Measurements from ENCODE around the gene CAMTA1.

Gene CAMTA1

GRCh38 chr1:7516341-7516740, 731.1 kb downstream of the CAMTA1 start:
- DNase-seq: no peak

DNA sequence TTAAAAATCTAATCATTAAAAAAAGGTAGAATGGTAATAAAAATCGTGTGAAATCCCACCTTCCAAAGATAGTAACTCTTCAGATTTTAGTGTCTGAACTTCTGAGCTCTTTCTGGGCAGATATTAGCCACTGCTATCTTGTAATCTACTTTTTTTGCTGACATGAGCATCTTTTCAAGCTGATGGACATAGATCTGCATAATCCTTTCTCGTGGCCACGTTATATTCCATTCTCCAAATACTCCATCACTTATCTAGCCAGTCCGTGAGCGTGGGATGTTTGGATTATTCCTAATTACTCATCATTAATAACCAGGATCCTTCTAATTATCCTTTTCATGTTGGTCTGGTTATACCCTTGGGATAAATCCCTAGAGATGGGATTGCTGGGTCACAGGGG, 731.7 kb downstream of the CAMTA1 start:
- DNase-seq: no peak

DNA sequence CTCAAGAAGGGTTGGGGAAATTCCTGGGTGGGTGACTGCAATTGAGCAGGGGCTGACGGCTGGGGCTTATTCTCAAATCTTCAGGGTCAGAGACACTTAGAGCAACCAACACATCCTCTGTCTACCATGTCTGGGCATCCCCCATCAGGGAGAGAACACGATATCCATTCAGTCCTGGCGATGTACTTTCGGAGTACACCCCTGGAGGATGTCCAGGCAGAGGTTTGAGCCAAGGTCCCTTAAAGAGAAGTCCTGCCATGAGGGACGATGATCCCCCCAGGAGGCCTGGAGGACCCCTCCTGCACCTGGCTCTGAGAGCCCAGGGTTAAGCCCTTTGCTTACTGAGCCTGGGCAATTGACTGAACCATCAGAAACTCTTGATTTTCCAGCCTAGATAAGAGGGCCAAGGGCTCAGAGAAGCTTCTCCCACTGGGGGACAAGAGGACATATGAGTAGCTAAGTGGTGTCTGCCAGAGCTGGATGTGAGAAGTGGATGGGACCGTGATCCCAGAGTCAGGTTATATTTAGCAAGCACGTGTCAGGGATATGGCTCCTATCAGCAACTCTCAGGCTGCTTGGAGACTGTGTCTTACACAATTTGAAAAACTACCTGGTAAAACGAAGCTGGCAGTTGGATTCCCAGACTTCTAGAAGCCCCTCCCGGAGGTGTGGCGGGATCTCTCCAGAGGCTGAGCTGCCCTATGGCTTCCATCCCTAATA, 732.5 kb downstream of the CAMTA1 start:
- no peak for DNase-seq

DNA sequence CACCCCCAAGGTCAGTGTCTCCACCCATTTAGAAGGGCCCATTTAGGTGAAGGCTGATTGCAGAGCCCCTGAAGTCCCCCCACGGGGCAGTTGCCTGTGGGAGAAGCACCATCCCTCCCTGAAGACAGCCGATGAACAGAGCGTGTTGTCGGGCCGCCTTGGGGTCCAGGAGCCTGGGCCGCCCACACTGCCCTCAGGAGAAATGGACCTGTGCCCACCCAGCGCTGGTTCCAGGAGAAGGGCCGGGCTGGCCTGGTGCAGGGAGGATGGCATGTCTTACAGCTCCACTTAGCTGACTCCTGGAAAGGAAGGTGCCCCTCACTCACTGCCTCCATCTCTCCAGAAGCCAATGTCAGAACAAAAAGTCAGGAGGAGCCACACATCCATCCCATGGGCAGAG, 733.2 kb downstream of the CAMTA1 start:
- no peak for DNase-seq

GRCh38 chr1:7519181-7519860, 734.1 kb downstream of the CAMTA1 start:
- DNase-seq: no peak

- DNase-seq: no peak
These were observed 734.7 kb downstream of the CAMTA1 start for GRCh38 chr1:7519861-7520395.

DNA sequence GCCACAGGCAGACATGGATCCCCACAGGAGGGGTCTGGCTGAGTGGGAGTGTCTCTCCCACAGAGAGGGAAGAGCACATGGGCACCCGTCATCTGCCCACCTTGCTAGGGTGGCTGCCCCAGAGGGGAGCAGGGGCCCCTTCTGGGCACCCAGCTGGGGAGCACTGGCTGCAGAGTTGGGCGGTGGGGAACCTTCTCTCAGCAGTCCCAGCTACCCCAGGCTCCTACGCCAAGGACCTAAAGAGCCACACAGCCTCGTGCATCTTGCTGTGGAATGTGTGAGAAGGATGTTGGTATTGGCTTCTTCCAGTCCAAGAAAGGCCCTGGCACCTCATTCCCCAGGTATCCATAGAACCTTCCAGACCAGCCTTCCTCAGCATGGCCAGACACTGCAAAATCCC, 735.2 kb downstream of the CAMTA1 start:
- no peak for DNase-seq

DNA sequence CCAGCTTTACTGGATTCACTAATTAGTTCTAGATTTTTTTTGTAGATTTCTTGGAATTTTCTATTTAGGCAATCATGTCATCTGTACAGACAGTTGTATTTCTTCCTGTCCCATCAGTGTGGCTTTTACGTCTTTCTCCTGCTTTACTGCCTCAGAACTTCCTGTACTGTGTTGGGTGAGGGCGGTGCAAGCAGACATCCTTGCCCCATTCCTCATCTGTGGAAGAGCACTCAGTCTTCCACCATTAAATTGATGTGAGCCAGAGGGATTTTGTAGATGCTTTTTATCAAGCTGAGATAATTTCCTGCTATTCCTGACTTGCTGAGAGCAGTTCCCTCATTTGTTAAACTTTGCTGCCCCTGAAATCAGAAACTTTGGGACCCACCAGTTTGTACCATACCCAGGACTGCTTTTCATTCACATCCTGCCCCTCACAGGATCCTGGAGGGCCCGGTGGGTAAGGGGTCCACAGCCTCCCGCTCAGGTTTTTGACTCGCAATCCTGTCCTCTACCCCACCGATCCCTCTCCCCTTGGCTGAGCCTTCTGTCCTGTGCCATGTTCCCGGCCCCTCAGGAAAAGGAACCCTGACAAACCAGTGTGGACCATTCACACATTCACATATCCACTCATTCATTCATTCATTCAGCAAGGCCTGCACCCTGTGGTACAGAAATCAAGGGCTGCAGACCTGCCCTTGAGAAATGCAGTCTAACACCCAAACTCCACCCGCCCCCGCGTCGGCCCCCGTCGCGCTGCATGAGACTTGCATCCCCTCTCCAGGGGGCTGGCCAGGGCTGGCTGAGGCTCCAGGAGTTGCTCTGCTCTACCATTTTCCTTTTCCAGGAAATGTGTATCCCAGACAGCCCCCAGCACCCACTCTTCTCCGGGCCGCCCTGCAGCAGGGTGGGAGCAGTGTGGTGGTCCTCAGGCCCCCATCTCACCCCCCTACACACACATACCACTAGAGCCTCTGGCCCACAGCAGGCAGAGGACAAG, 739.4 kb downstream of the CAMTA1 start:
- DNase-seq: no peak

DNA sequence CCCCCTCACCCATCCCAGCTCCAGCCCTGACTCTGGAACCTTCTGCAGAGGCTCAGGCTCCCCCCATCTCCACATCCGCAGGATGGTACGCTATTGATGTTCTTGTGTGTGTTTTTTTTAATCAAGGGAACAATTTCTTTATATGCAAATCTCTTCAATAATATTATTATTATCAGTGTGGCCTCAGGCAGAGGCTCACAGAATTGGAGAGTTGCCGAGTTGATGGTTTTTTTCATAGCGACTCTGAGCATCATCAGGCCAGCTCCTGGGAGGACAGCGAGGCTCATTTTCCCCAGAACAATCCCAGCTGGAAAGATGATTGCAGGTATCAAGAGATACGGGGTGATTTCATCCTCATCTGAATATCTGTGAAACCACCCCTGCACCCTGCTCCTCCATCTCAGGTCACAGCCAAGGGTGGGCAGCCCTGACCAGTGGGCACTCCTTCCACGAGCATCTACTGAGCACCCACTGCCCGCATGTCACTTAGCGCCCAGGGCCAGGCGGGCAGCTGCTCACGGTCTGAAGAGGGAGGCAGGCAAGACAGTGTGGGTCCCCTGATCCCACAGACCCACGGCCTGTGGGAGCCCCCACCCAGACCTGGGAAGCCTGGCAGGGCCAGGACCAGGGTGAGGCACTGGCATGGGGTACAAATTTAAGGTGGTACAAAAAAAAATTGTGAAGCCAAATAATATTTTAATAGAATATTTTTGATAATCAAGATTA, 740.2 kb downstream of the CAMTA1 start:
- no peak for DNase-seq

- DNase-seq: peak; percentile 47
These were observed 741.1 kb downstream of the CAMTA1 start for GRCh38 chr1:7526196-7526866.

DNA sequence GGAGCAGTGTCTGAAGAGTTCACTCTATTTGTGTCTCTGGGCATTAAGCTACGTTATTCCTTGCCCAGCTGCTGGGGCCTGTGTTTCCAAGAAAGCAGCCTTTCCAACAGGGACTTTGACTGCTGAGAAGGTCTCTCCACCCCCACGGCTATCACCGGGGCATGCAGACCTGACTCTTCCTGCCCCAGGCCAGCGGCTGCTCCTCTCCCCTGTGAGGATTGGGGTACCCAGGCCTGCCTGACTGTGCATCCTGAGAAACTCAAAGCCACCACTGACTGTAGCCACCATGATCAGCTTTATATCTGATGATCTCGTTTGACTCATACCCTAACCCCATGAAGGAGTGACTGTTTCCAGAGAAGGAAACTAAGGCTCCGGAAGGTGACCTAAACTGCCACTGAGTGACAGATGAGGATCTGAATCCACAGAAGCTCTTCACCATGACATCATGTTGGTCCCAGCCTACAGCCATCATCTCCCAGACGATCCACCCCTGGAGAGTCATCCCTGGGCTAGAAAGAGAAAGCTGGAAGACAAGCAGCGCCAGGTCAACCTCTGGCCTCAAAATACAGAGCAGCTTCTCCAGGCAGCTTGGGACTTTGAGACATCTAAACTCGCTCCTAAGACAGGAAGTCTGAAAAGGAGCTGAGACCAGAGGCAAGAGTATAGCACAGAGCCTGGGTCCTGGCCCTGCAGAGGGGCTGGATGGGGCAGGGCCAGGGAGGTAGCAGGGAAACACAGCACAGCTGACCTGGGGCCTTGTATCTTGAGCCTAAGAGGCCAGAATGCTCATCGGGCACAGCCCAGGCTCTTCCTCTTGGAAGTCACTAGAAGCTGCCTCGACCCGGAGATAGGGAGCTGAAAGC, 741.8 kb downstream of the CAMTA1 start:
- DNase-seq: no peak

DNA sequence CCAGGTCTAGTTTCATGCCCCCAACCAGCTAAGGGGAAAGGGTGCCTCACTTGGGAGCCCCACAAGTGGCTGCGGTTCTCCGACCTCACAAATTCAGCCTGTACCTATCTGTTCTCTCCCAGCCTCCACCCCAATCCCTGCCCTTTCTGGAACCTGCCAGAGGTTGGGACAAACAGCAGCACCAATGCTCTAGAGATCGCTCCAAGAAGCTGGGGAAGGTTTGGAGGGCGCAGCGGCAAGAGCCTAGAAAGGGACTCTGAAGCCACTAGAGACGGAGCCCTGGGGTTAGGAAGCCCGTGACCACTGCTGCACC, 742.4 kb downstream of the CAMTA1 start:
- DNase-seq: no peak

GRCh38 chr1:7528386-7529198, 743.3 kb downstream of the CAMTA1 start:
- no peak for DNase-seq

GRCh38 chr1:7529917-7530316, 744.7 kb downstream of the CAMTA1 start:
- no peak for DNase-seq

DNA sequence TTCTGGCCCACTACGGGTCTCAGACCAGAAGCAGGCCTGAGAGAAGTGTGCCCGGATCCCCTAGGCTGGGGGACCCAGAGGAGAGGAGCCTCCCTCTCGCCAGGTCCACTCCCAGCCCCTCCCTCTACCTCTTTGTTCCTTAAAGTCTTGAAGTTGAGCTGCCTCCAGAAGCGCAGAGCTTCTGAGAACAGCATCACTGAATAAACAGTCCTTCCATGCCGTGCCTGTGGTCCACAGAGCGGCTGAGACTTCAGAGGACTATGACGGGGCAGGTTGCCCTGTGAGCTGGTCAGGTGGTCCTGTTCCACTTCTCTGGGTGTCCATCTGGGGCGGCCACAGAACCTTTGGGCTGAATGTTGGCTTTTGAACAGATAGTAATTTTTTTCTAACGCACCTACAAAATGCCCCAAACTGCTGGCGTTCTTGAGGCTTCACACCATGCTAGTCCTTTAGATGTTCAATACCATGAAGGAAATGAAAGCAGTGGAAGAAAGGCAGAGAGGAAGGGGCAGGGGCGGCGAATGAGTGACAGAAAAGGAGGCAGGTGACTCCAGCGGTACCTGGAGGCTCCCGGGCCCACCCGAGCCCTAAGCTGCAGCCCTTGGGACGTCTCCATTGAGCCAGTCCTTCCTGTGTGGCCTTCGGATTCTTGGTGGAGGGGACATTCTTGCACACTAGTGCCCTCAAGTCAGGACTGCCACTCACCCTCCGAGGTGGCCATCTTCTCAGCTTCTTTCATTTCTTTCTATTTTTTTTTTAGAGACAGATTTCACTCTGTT, 746.5 kb downstream of the CAMTA1 start:
- no peak for DNase-seq

DNA sequence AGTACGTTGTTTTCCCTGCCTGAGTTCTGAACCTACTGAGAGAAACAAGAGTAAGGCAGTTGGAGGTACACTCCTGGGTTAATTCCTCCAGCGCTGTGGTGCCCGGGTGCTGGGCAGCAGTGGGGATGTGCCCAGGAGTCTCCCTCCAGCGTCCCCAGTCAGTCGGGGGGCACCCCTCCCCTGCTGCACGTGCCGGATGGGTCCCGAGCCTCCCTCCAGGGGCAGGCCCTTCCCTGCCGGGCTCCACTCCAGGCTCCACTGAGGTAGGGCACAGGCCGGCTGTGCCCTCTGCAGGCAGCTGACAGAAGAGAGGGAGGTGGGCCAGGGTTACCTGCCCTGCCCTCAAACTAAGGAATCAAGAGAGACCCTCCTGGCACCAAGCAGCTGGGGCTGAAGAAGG, 747.8 kb downstream of the CAMTA1 start:
- no peak for DNase-seq

DNA sequence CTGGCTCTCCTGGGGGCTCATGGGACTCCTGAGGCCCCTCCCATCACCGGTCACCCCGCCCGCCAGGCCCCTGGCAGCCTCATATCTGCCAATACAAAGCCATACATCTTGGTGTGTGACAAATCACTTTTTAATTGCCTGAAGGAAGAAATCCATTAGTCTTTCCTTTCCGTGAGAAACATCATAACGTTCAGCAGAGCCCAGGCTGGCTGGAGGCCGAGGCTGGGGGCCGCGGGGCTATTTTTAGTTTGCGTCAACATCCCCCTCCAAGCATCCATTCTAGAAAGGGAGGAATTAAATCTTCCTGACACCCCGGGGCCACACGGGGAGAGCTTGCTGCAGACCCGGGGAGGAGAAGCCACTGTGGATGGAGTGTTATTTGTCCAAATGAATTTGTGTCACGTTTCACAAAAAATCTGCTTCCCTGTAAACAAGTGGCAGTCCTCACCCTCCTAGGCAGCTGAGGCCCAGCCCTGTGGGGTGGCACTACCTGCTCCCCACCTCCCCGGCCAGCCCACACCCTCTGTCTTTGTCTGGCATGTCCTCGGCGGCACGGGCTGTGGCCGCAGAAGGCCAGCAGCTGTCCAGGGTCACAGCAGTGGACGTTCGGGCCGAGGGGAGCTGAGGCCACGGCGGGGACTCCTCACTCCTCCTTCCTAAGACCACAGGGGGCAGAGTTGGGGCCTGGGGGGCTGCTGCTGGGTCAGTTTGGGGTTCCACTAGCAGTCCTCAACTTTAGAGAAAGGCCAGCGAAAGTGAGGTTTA, 749.0 kb downstream of the CAMTA1 start:
- no peak for DNase-seq

- no peak for DNase-seq
These were observed 749.8 kb downstream of the CAMTA1 start for GRCh38 chr1:7535016-7535415.
